GM06990 (cell line): Measurements from ENCODE around the gene AATF.

Experiments used
- DNase-seq: peaks from one replicate; pipeline ENCODE4 v3.0.0-alpha.2; 2011; ENCODE audit not compliant: insufficient read length; ENCODE audit errors: extremely low read depth
- H3K27me3 ChIP-seq: replicated peaks from 2 replicates; pipeline ENCODE4 v1.6.0; 2011; ENCODE audit warnings: low read length; ENCODE audit not compliant: control insufficient read depth, insufficient read depth
- H3K36me3 ChIP-seq: 2 replicates; pipeline ENCODE4 v1.5.1; 2011; ENCODE audit warnings: low read length; ENCODE audit not compliant: control insufficient read depth, insufficient read depth
- H3K4me3 ChIP-seq: replicated peaks from 2 replicates; pipeline ENCODE4 v1.5.1; 2011; ENCODE audit warnings: low read depth, mild to moderate bottlenecking, control low read depth, low read length
- TF ChIP-seq, protein P1 (sequence below): IDR thresholded peaks from 2 replicates; pipeline ENCODE4 v1.5.1; 2011; ENCODE audit warnings: low read length, control low read depth, mild to moderate bottlenecking, inconsistent platforms; ENCODE audit not compliant: insufficient read depth, poor library complexity, severe bottlenecking

The AATF gene

DNA sequence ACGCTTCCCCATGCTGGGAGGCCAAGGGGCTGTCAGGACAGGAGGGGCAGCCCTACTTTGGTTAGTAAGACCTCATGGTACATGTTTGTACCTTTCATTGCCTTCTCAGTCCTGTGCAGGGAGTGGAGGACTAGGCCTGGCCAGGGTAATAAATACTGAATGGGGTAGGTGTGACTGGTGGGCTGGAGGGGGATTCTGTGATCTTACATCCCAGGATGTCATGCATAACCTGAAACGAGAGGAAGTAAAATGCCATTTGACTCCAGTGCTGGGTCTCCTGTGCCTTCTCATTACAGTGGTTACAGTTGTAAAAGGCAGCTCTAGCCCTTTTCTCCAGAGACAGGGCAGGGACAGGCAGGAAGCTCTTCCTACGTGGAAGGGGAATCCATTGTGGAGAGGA is 138.2 kb downstream of the AATF start:
- Histone ChIP-seq H3K4me3 (no peak overlapping the region), H3K36me3 (peaks cover 12% of the 10 kb centered on the region), H3K27me3 (no peaks in the 10 kb centered on the region)
- TF ChIP-seq, protein P1, sequence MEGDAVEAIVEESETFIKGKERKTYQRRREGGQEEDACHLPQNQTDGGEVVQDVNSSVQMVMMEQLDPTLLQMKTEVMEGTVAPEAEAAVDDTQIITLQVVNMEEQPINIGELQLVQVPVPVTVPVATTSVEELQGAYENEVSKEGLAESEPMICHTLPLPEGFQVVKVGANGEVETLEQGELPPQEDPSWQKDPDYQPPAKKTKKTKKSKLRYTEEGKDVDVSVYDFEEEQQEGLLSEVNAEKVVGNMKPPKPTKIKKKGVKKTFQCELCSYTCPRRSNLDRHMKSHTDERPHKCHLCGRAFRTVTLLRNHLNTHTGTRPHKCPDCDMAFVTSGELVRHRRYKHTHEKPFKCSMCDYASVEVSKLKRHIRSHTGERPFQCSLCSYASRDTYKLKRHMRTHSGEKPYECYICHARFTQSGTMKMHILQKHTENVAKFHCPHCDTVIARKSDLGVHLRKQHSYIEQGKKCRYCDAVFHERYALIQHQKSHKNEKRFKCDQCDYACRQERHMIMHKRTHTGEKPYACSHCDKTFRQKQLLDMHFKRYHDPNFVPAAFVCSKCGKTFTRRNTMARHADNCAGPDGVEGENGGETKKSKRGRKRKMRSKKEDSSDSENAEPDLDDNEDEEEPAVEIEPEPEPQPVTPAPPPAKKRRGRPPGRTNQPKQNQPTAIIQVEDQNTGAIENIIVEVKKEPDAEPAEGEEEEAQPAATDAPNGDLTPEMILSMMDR, result no peak
- DNase-seq, result no peak

DNA sequence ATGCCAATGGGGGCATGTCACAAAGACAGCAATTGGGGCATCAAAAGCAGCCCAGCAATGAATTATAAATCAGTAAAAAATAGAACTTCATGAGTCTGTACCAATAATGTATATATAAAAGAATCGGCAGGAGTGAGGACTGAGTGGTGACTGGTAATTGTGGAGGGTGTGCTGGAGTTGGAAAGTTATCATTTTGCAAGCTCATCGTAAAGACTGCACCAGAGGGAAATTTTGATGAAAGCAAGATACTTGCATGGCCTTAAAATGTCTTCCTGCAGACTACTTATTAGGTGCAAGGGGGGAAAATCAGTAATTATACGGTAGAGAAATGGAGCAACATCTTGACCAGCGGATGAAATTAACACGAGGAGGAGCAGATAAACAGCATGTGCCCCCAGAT is 138.9 kb downstream of the AATF start:
- no peak for DNase-seq
- Histone ChIP-seq H3K27me3 (no peaks in the 10 kb centered on the region), H3K36me3 (peaks cover 12% of the 10 kb centered on the region), H3K4me3 (no peak overlapping the region)
- TF ChIP-seq, protein P1, result no peak

DNA sequence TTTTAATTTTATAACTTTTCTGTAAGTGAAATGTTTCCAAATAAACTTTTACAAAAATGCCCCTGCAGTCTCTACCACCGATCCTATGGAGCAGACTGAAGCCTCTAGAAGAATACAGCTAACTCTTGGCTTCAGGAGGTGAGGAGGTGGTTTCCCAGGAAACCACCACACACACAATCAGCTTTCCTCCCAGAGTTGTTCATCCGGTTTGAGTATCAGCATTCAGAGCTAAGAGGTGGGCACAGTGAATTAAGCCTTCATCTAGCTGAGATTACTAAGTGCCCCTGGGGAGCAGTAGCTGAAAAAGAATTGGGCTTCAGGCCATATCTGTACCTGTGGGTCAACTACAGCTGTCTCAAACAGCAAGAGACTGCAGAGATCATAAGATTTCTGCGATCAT is 139.7 kb downstream of the AATF start:
- Histone ChIP-seq H3K4me3 (no peak overlapping the region), H3K27me3 (no peaks in the 10 kb centered on the region), H3K36me3 (peaks cover 13% of the 10 kb centered on the region)
- TF ChIP-seq, protein P1, result no peak
- no peak for DNase-seq

DNA sequence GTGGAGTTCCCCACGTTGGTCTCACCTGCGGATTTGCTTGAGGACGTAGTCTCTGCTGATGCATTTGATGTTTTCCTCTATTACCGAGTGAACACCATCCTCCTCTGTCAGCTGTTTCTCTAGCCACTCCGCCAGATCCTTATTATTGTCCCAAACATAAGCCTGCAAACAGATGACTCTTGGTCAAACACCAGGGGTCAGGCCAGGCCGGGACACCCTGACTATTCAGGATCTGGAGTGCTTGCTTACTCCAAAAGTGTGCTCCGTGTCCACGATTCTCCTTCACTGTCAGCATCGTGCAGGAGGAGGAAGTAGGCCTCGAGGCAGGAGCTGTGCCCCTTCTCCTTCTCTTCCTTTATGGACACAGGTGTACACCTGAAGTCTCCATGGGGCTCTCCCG is 140.2 kb downstream of the AATF start:
- TF ChIP-seq, protein P1, result no peak
- Histone ChIP-seq H3K4me3 (no peak overlapping the region), H3K27me3 (no peaks in the 10 kb centered on the region), H3K36me3 (peaks cover 13% of the 10 kb centered on the region)
- no peak for DNase-seq

DNA sequence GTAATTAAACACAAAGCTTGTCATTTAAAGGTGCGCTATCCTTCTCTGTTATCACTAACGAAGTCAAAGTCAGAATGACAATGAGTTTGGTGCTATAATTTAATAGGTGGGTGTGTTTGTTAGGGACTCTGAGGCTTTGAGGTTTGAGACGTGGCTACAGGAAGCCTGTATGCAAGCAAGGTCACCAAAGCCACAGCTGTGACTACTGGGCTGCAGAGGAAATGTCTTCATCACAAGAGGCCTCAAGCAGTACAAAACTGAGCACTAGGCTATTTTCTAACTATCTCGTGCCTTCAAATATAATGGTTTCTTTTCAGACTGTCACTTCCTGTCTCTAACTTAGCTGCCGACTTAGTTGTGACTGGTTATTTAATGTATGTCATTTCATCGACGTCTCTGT is 141.2 kb downstream of the AATF start:
- no peak for DNase-seq
- TF ChIP-seq, protein P1, result no peak
- Histone ChIP-seq H3K27me3 (no peaks in the 10 kb centered on the region), H3K4me3 (no peak overlapping the region), H3K36me3 (peaks cover 18% of the 10 kb centered on the region)

DNA sequence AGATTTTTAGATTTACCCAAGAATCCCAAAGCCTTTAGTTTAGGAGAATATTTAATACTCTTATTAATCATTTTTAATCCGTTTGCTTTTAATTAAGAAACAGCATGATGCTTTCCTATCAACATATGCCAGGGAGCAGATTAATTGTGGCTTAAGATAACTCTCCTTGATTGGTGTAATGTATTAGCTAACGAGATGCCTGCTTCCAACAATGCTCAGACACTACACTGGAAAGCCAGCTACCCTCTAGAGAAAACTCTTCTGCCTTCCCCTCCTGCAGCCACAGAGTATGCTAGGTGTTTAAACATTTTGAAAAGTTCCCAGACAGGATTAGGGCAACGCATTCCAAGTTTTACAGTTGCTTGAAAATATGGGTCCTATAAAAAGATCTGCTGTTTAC is 142.2 kb downstream of the AATF start:
- TF ChIP-seq, protein P1, result no peak
- H3K27me3 ChIP-seq, result no peaks in the 10 kb centered on the region
- DNase-seq, result no peak
- H3K4me3 ChIP-seq, result no peak overlapping the region
- peaks cover 19% of the 10 kb centered on the region for H3K36me3 ChIP-seq
